OCI-LY1 (cell line): ENCODE measurements around the gene AMMECR1L.

Experiments used
- EZH2 ChIP-seq: fragments of 200-600 bp; sonication (generic), shearing (Covaris generic); IDR thresholded peaks from 2 replicates; pipeline ENCODE4 v1.8.0; 2017; ENCODE audit warnings: borderline replicate concordance, mixed run types, mild to moderate bottlenecking, antibody characterized with exemption, low read length, moderate library complexity, mixed read lengths
- TF ChIP-seq, protein P1 (sequence below): fragments of 200-600 bp; sonication (generic), shearing (Covaris generic); IDR thresholded peaks from 2 replicates; pipeline ENCODE4 v1.5.1; 2017; ENCODE audit warnings: mild to moderate bottlenecking, antibody characterized with exemption, low read length, moderate library complexity, mixed read lengths

DNA sequence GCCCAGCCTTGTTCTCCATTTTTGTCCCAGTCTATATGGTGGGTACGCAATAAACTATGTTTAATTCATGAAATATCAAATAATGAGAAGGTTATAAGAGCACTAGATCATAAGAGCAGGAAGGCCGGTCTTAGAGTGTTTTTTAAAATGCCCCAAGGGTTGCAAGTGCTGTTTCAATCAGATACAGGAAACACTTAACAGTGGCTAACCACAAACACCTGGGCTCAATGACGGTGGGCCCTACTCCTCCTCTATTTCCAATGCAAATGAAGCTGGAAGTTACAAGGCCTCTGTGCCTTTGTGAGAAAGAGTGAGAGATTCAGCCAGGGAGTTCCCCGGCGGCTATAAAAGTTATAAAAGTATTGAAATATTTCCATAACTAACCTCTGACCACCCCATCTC, 55.9 kb downstream of the AMMECR1L start:
- TF ChIP-seq, protein P1, sequence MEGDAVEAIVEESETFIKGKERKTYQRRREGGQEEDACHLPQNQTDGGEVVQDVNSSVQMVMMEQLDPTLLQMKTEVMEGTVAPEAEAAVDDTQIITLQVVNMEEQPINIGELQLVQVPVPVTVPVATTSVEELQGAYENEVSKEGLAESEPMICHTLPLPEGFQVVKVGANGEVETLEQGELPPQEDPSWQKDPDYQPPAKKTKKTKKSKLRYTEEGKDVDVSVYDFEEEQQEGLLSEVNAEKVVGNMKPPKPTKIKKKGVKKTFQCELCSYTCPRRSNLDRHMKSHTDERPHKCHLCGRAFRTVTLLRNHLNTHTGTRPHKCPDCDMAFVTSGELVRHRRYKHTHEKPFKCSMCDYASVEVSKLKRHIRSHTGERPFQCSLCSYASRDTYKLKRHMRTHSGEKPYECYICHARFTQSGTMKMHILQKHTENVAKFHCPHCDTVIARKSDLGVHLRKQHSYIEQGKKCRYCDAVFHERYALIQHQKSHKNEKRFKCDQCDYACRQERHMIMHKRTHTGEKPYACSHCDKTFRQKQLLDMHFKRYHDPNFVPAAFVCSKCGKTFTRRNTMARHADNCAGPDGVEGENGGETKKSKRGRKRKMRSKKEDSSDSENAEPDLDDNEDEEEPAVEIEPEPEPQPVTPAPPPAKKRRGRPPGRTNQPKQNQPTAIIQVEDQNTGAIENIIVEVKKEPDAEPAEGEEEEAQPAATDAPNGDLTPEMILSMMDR, result no peak
- TF ChIP-seq EZH2, result no peak
